Small intestine (tissue), 4 donors: ENCODE data around the gene MRPL14. TPM values are rescaled to one million over a fixed set of nuclear protein-coding genes. Genes with fewer than 3 reads are reported as not detected.

Source experiments
- polyA plus RNA-seq, 4 donors: library from polyadenylated mRNA; stranded (reverse) in 3 of 4; unstranded in 1 of 4; fragments of 200-250 nt in 3 of 4; fragments of 120-200 nt in 1 of 4; gene quantifications; one replicate each; pipeline versions ENCODE4 v1.2.1 to v1.2.3, GENCODE V29; 2013
- donor health status: healthy with polysubstance abuse.
- donor health status: Bipolar disorder and iron deficiency.
- donor health status: healthy.

MRPL14 gene
- polyA plus RNA-seq, 4 donors: 48.7 to 116 (median 96.0) TPM

Other genes with a start within 250 kb of the MRPL14 start
- gene TMEM63B, start 102 bp upstream of the MRPL14 start, polyA plus RNA-seq: 10 to 100 TPM; 13.2 to 33.9 (median 25.6) TPM
- under 1 TPM in 1 of 4 donors, not detected in 3; 0.18 TPM for gene CAPN11, start 31.4 kb upstream of the MRPL14 start, polyA plus RNA-seq
- gene MYMX, start 89.5 kb upstream of the MRPL14 start, polyA plus RNA-seq: under 1 TPM in 2 of 4 donors, not detected in 2; 0.19 to 0.98 TPM
- gene SLC29A1, start 96.1 kb upstream of the MRPL14 start, polyA plus RNA-seq: 10 to 100 TPM in 2 of 4 donors, 1 to 10 TPM in 2; 2.4 to 38.0 (median 13.6) TPM
- 100 to 1,000 TPM; 100 to 773 (median 351) TPM for gene HSP90AB1, start 119.6 kb upstream of the MRPL14 start, polyA plus RNA-seq
- 10 to 100 TPM in 3 of 4 donors, 1 to 10 TPM in 1; 6.5 to 41.7 (median 22.3) TPM for gene SLC35B2, start 130.1 kb upstream of the MRPL14 start, polyA plus RNA-seq
- 10 to 100 TPM in 2 of 4 donors, 1 to 10 TPM in 2; 7.6 to 13.5 (median 9.7) TPM for gene NFKBIE, start 138.1 kb upstream of the MRPL14 start, polyA plus RNA-seq
- 1 to 10 TPM in 1 of 4 donors, under 1 TPM in 1, not detected in 2; 0.96 to 3.1 TPM for gene TMEM151B, start 143.0 kb upstream of the MRPL14 start, polyA plus RNA-seq
- 10 to 100 TPM in 2 of 4 donors, 1 to 10 TPM in 2; 3.2 to 14.4 (median 9.1) TPM for gene AARS2, start 185.9 kb upstream of the MRPL14 start, polyA plus RNA-seq
- under 1 TPM in 1 of 4 donors, not detected in 3; 0.13 TPM for gene SPATS1, start 215.2 kb upstream of the MRPL14 start, polyA plus RNA-seq